ENCODE results near the gene DLG5.

GRCh38 chr10:77906951-77907421 is 19.6 kb downstream of the DLG5 start:
- TF ChIP-seq YY1 (IDR thresholded peaks at IDR 0.05; ENCODE audit: low read depth) (no peak), MAX (IDR thresholded peaks at IDR 0.05) (no peak), EP300 (IDR thresholded peaks at IDR 0.05; ENCODE audit: borderline replicate concordance) (no peak), RAD21 (IDR thresholded peaks at IDR 0.05; ENCODE audit: low read depth) (no peak), TCF12 (IDR thresholded peaks at IDR 0.05; ENCODE audit: low read depth) (no peak), TAF1 (IDR thresholded peaks at IDR 0.05; ENCODE audit: low read depth) (no peak), ZBTB7A (IDR thresholded peaks at IDR 0.05; ENCODE audit: low read depth) (no peak)
